Lower leg skin (tissue), 3 donors: ENCODE data around the gene RAP1B.

ENCODE experiments used
- POLR2A ChIP-seq, 2 donors: fragments of 450-650 bp; IDR thresholded peaks; one replicate each; pipeline ENCODE4 v1.6.1; 2016 to 2017; ENCODE audit warnings: antibody characterized with exemption in 2 of 2, mild to moderate bottlenecking in 1 of 2, moderate library complexity in 1 of 2
- TF ChIP-seq, protein P1 (sequence below), 3 donors: fragments of 450-650 bp; IDR thresholded peaks; one replicate each; pipeline ENCODE4 v1.5.1; 2016; ENCODE audit warnings: antibody characterized with exemption in 3 of 3, mild to moderate bottlenecking in 3 of 3, moderate library complexity in 2 of 3

DNA sequence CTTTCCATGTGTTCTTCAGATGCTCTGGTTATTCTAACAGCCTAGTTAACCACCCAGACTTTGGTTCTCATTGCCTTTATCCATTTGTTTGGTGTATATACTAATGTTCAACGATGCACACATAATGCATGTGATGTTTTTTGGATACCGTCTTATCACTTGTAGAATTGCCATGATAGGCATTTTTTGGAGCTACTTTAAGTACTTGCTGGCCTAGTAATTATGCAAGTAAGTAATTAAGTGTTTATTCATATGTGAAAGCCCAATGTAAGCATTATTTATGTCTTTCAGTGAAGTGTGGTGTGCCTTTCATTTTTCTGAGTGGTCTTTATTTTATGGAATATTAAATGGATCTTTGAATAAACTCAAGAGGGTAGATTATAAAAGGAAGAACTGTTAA, 14.2 kb downstream of the RAP1B start:
- TF ChIP-seq, protein P1, sequence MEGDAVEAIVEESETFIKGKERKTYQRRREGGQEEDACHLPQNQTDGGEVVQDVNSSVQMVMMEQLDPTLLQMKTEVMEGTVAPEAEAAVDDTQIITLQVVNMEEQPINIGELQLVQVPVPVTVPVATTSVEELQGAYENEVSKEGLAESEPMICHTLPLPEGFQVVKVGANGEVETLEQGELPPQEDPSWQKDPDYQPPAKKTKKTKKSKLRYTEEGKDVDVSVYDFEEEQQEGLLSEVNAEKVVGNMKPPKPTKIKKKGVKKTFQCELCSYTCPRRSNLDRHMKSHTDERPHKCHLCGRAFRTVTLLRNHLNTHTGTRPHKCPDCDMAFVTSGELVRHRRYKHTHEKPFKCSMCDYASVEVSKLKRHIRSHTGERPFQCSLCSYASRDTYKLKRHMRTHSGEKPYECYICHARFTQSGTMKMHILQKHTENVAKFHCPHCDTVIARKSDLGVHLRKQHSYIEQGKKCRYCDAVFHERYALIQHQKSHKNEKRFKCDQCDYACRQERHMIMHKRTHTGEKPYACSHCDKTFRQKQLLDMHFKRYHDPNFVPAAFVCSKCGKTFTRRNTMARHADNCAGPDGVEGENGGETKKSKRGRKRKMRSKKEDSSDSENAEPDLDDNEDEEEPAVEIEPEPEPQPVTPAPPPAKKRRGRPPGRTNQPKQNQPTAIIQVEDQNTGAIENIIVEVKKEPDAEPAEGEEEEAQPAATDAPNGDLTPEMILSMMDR (IDR thresholded peaks at IDR 0.05), result no peak
- no peak for TF ChIP-seq POLR2A (IDR thresholded peaks at IDR 0.05)
